Stimulated activated CD4-positive, alpha-beta T cell treated with anti-CD3 and anti-CD28 coated beads, Interleukin-2, amount 100 ng/mL, for 48 hours (primary cell): ENCODE data around the gene BABAM2.

Experiments used
- DNase-seq, 2 donors: peaks; one replicate each; pipeline ENCODE4 v3.0.0-alpha.2; 2020

Gene BABAM2

DNA sequence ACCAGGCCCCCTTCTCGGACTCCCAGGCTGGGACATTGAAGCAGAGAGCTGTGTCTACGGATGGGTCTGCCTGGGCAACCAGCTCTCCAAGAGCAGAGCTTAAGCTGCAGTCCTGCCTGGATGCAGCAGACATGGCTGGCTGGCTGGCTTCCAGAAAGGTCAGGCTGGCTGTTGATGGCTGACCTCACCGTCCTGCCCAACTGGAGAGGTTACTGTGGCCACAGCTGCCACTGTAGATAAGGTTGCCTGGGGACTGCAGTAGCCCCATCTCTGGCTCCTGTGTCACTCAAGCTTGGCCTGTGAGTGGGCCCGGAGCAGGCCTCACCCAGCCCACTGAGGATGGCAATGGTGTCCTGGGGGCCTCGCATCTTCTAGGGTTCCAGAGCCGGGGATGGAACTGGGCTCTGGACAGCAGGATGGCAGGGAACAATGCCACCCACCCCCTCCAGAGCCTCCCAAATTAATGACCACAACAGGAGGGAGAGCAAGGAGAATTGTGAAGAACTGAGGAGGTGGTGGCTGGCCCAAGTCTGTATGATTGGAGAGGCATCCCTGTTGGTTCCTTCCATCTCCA, 465.1 kb downstream of the BABAM2 start:
- no peak for DNase-seq

DNA sequence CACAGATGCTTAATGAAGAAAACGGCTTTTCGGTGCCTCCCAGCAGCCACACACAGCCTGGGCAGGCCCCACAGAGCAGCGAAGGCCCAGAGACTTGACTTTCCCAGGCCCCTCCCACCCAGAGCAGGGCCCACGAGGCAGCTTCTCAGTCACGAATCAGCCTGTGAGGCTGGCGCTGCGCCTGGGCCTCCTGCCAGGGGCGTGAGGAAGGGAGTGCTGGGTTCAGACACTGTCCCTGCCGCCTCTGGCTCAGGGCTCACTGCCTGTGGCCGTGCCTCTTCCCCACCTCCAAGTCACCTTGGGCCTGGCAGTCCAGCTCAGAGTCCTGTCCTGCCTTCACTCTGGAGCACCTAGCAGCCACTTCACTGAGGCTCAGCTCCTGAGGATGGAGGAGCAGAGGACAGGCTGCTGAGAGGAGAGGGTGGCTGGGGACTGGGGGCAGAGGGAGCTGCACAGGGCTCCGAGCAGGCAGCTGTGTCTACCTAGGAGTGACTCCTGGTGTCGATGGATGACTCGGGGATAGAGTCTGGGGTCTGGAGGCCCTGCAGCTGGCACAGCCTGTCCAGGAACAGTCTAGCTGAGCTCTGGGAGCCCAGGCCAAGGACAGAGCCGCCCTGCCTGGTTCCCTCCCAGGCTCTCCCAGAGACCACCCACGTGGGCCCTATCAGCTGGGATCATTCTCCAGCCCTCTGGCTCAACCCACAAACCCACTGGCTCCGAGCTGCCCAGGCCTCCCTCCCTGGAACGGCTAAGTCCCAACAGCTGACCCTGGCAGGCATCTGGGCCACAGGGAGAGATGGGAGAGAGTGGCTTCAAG, 465.8 kb downstream of the BABAM2 start:
- DNase-seq = no peak

DNA sequence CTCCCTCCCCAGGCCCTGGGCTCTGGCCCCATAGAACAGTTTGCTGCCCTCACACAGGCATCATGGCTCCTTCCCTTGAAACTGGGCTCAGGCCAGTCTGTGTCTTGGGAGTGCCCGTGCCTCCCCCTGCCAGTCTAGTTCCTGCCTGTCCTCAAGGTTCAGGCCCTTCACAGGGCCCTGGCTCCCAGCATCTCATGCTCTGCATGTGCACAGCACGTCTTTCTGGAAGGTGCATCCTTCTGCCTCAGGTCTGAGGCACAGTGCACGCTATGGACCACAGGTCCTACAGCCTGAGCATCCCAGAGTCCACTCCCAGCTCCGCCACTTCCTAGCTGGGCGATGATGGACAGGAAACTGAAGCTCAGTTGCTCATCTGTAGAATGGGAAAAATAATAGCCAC, 466.5 kb downstream of the BABAM2 start:
- DNase-seq = no peak

- no peak for DNase-seq
These were observed 467.6 kb downstream of the BABAM2 start for GRCh38 chr2:28357948-28358667.

DNA sequence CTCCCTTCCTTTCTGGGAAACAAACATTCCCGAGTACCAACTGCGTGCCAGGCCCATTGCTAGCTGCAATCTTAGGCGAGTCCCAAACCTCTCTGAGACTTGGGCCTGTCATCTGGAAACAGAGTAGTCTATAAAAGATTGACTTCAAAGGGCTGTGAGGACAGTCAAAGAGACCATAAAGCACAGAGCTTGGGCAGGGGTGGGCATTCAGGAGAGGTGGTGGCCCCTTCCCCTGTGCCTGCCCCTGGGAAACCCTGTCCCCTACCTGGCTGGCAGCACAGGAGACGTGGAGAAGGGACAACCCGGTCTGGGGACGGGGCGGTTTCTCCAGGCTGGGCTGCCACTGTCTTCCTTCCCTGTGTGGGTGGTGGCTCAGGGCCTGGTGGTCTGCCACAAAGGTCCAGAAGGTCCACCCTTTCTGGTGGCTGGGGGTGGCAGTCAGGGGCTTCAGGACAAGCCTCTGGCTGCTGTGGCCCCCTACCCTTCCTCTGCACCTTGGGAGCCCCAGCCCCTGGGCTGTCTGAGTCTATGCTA, 468.2 kb downstream of the BABAM2 start:
- no peak for DNase-seq

GRCh38 chr2:28359222-28360057, 468.9 kb downstream of the BABAM2 start:
- peak; percentile 68 to 73 for DNase-seq

DNA sequence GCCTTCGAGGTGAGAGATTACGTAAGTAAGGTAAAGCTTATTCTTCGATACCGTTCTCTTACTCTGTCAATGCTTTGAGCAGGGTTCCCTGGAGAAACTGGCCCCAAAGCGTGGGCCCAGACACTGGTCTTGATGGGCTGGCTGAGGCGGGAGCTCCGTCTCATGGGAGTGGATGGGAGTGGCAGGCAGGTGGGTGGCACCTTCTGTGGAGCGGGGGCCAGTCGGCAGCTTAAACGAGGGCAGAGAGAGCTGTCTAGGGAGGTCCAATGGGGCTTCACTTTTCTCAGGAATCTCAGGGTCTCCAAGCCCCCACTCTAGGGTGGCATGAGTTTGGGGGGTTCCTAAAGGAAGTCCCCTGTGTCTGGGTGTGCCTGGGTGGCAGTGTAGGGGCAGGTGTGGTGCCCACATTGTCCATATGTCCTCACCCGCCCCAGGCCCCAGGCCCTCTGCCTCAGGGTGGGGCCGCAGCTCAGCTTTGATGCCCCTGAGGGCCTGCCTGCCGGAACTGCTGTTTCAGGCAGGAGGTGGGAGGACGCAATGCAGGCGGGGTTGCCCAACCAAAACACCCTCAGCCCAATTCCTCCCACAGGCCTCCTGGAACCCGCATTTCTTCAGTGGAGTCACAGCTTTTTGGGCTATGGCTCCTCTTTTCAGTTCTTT, 469.7 kb downstream of the BABAM2 start:
- no peak for DNase-seq

DNA sequence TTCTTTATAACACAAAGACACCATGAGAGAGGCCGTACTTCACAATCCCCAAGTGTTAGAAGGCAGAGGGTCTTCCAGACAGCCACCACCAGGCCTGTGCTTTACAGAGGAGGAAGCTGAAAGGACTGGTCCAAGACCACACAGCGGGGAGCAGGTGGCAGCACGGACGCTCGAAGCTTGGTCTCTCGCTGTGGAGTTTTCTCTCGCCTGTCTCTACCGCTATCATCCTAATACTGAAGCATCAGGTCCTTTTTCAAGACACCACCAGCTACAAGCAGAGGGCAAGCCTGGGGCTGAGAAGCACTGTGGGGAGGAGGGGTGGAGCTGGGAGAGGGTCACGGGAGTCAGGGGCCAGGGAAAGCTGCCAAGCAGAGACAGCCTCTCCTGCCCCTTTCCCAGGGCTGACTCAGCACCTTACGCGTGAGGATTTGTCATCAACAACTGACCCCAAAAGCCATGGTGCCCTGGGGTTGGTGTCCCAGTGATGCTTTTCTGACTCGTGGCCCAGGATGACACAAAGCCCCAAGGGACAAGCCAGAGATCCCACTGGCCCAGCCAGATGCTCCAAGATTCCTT, 470.3 kb downstream of the BABAM2 start:
- DNase-seq = no peak

DNA sequence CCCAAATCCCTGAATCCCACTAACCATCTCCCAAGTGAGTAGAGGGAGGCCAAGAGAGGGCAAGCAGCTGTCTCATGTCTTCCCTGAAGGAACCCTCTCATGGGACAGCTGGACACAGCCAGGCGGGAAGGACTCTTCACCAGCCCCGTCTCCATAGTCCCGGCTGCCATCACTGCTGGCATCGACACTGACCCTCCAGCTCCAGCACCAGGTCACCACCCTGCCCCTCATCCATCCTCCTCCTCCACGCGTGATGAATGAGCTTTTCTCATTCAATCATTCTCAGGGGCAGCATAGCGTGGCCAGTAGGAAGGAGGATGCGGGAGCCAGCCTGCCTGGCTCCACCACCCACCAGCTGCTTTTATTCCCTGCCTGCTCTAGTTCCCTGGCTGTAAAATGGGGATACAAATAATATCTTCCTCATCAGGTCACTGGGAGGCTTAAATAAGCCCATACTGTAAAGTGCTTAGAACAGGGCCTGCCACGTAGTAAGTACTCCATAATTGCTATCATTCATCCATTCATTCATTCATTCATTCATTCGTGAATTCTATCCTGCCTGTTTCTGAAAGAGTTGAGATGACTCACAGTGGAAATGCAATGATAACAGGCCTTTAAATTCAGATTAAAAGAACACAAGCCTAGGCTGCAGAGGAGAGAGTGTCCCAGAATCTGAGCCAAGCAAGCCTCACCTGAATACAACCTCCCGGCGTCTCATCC, 471.6 kb downstream of the BABAM2 start:
- DNase-seq = no peak

- no peak for DNase-seq
These were observed 472.5 kb downstream of the BABAM2 start for GRCh38 chr2:28362991-28363521.

- no peak for DNase-seq
These were observed 473.3 kb downstream of the BABAM2 start for GRCh38 chr2:28363686-28364280.

- DNase-seq = no peak
These were observed 474.1 kb downstream of the BABAM2 start for GRCh38 chr2:28364610-28365009.

- no peak for DNase-seq
These were observed 474.6 kb downstream of the BABAM2 start for GRCh38 chr2:28365158-28365557.

- no peak for DNase-seq
These were observed 475.6 kb downstream of the BABAM2 start for GRCh38 chr2:28366149-28366495.

DNA sequence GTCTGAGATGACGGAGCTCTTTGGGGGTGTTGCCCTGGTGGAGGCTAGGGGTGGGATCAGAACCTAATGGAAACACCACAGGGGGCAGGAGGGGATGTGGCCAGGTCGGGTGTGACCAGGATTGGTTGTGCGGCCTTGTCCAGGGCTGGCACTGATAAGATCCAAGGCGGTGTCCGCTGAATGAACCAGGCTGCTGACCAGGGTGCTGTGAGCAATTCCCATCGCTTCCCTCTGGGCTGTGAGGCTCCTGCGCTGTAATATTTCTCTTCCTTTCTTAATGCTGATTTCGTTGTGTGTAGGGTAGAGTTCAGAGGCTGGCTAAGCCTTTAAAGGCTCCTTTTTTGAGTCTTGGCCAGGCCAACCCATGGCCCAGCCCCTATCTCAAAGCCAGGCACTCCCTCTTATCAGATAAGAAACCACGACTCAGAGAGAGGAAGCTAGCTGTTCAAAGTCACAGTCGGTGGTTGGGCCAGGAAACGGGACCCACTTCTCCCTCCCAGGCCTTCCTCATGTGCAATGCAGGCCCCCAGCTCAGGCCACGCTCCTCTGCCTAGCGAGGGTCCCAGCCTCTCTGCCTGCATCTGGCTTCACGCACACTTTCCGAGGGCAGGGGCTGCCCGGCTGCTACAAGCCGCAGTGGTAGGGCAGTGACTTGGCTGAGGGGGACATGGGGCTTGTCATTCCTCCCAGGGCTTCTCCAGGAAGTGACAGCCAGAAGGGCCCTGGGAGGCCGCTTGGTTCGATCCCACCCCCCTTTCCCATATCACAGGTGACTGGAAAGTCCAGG, 476.2 kb downstream of the BABAM2 start:
- no peak for DNase-seq

GRCh38 chr2:28367667-28368356, 477.3 kb downstream of the BABAM2 start:
- no peak for DNase-seq

DNA sequence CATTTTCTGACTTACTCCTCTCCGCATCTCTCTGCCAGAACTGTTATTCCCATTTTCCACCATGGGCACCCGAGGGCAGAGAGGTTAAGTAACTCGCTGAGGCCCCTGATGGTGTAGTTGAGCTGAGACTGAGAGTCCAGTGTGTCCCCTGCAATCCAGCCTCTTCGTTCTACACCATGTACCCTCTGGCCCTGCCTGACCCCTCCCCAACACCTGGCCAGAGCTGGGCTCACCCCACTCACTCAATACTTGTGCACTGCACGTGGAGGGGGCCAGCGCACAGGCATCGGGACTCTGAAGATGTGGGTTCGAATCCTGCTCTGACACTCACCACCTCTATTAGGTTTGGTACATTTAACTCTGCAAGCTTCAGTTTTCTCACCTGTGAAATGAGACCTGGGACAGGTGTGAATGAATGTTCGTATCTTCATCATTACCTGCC, 477.8 kb downstream of the BABAM2 start:
- DNase-seq = no peak

GRCh38 chr2:28369358-28369757, 478.8 kb downstream of the BABAM2 start:
- DNase-seq = no peak

DNA sequence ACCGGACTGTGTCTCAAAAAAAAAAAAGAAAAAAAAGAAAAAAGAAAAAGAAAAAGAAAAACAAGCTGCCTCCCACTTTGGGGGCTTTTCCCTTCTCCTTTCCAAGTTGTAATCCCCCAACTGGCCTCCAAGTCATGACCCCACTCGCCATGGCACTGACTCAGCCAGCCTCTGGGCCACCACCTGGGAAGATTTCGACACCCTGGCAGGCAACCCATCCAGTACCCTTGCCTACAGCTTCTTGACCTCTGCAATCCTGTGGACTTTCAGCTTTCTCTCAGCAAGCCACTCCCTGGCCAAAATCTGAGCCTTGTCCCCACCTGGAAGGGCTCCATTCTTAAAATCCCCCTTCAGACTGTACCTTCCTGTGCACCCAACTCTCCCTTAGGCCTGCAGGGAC, 479.8 kb downstream of the BABAM2 start:
- no peak for DNase-seq
